Vagina (tissue), 2 donors: ENCODE results near the gene LYZL2.

Experiments used
- POLR2A ChIP-seq, 2 donors: fragments of 450-650 bp; IDR thresholded peaks; one replicate each; pipeline ENCODE4 v1.6.1; 2017; ENCODE audit warnings: antibody characterized with exemption in 2 of 2, mild to moderate bottlenecking in 2 of 2, moderate library complexity in 2 of 2
- TF ChIP-seq, protein P1 (sequence below), 3 experiments: fragments of 450-650 bp in 2 of 3; fragments of 200-600 bp in 1 of 3; sonication (generic) in 1 of 3; IDR thresholded peaks; one replicate each; pipeline ENCODE4 v1.5.1; 2017 to 2019; ENCODE audit warnings: antibody characterized with exemption in 3 of 3, mild to moderate bottlenecking in 2 of 3, moderate library complexity in 2 of 3

DNA sequence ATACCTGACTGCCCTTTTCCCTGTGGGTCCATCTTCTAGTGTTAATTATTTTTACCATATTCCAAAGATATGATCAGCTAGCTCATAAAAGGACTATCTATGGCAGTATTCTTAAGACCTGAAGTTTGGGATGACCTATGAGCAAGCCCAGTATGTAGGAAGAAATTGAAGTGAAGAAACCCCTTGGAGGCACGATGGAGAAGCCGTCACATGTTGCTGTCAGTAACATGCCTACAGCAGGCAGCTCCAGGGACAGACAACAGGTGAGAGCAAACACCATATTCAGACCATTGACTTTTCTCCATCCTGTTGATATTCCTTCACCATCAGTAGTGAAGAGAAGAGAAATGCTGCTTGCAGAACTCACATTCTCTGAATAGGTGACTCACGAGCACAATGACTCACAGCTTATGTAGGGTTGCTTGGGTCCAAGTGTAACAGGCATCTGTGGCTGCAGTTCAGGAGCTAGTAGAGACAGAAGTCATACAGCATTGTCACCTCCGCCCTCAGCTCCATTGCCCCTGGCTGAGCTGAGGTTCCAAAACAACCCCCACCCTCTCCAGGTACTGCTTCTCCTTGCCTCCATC, 8.4 kb upstream of the LYZL2 start:
- TF ChIP-seq, protein P1, sequence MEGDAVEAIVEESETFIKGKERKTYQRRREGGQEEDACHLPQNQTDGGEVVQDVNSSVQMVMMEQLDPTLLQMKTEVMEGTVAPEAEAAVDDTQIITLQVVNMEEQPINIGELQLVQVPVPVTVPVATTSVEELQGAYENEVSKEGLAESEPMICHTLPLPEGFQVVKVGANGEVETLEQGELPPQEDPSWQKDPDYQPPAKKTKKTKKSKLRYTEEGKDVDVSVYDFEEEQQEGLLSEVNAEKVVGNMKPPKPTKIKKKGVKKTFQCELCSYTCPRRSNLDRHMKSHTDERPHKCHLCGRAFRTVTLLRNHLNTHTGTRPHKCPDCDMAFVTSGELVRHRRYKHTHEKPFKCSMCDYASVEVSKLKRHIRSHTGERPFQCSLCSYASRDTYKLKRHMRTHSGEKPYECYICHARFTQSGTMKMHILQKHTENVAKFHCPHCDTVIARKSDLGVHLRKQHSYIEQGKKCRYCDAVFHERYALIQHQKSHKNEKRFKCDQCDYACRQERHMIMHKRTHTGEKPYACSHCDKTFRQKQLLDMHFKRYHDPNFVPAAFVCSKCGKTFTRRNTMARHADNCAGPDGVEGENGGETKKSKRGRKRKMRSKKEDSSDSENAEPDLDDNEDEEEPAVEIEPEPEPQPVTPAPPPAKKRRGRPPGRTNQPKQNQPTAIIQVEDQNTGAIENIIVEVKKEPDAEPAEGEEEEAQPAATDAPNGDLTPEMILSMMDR (IDR thresholded peaks at IDR 0.05), result no peak
- TF ChIP-seq POLR2A (IDR thresholded peaks at IDR 0.05), result no peak
